Mesodermal cell (in vitro differentiated cells): ENCODE data around the gene DUSP10.

Experiments
- H3K27ac ChIP-seq: 2 replicates; pipeline ENCODE4 v1.7.0; 2013; ENCODE audit warnings: mild to moderate bottlenecking, low read depth, low read length, moderate library complexity; ENCODE audit not compliant: severe bottlenecking
- H3K36me3 ChIP-seq: 2 replicates; pipeline ENCODE4 v1.7.1; 2013; ENCODE audit warnings: mild to moderate bottlenecking, low read length, moderate library complexity; ENCODE audit not compliant: control insufficient read depth, insufficient read depth
- H3K4me1 ChIP-seq: one replicate; pipeline ENCODE4 v1.7.1; 2013; ENCODE audit warnings: mild to moderate bottlenecking, low read length; ENCODE audit not compliant: insufficient read depth, control insufficient read depth, poor library complexity, severe bottlenecking
- H3K4me3 ChIP-seq: 2 replicates; pipeline ENCODE4 v1.7.0; 2013; ENCODE audit warnings: low read length, control low read depth, mild to moderate bottlenecking; ENCODE audit not compliant: insufficient read depth, poor library complexity, severe bottlenecking; ENCODE audit errors: extremely low read depth
- H3K9me3 ChIP-seq: 2 replicates; pipeline ENCODE4 v1.7.1; 2013; ENCODE audit warnings: mild to moderate bottlenecking, low read length, moderate library complexity; ENCODE audit not compliant: control insufficient read depth
- WGBS, 2 experiments: methylation state at CpG; one replicate each; pipeline ENCODE4 v1.1.5; 2013; ENCODE audit warnings: missing lambda C conversion rate in 2 of 2; ENCODE audit not compliant: insufficient coverage in 2 of 2; 5-methylcytosine and 5-hydroxymethylcytosine counted together

Gene DUSP10

GRCh38 chr1:221743416-221744208 is 1.7 kb upstream of the DUSP10 start:
- Histone ChIP-seq H3K36me3 (peaks cover 11% of the 10 kb centered on the region), H3K9me3 (no peaks in the 10 kb centered on the region), H3K4me1 (peaks cover 9% of the 10 kb centered on the region), H3K4me3 (peak overlapping the region; percentile 70), H3K27ac (peak overlapping the region; percentile 94)
- WGBS, 2 experiments = 0 to 27% methylated on average over 7 of the region's 16 CpGs

- Histone ChIP-seq H3K9me3 (no peaks in the 10 kb centered on the region), H3K4me1 (peaks cover 11% of the 10 kb centered on the region), H3K4me3 (peak overlapping the region; percentile 70), H3K27ac (peak overlapping the region; percentile 94), H3K36me3 (peaks cover 19% of the 10 kb centered on the region)
- WGBS, 2 experiments = 0% methylated on average over 49 to 83 of the region's 98 CpGs
These were observed 896 bp upstream of the DUSP10 start for GRCh38 chr1:221742555-221743415.

DNA sequence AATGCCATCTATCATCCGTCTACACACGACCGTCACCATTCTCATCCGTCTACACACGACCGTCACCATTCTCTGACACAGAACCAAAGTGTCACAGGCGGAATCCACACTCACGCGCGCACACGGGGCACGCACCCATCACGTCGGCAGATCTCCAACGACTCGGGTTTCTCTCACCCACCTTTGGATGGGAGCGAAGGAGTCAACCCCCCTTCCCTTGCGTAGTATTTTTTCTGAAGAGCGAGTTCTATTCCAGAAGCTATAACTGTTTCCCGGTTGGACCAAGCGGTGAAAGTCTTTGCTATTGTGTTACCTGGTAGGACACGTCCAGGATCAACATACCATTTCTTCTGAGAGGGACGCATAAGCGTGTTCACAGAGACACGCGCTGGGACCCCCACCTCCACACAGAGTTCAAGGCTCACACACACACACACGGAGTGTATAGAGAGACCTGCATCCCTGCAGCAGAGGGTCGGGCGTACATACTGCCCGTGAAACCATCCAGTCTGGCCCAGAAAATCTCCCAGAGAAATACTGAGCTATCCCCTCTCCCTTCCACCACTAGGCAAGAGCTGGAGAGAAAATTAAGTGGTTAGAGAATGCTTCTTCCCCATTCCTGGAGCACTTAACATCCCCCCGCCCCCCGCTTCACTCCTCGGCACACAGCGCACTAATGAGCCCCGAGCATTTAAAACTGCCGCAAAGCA is 741 bp downstream of the DUSP10 start:
- peaks cover 12% of the 10 kb centered on the region for H3K4me1 ChIP-seq
- WGBS, 2 experiments = 1% methylated on average over 20 to 27 of the region's 36 CpGs
- peak overlapping the region; percentile 80 for H3K27ac ChIP-seq
- peak overlapping the region; percentile 70 for H3K4me3 ChIP-seq
- no peaks in the 10 kb centered on the region for H3K9me3 ChIP-seq
- peaks cover 35% of the 10 kb centered on the region for H3K36me3 ChIP-seq

- WGBS, 2 experiments = 8 to 11% methylated on average over 9 to 11 of the region's 11 CpGs
- Histone ChIP-seq H3K27ac (no peak overlapping the region), H3K4me1 (peaks cover 12% of the 10 kb centered on the region), H3K36me3 (peaks cover 38% of the 10 kb centered on the region), H3K4me3 (peak overlapping the region; percentile 70), H3K9me3 (no peaks in the 10 kb centered on the region)
These were observed 1.4 kb downstream of the DUSP10 start for GRCh38 chr1:221740369-221740992.

DNA sequence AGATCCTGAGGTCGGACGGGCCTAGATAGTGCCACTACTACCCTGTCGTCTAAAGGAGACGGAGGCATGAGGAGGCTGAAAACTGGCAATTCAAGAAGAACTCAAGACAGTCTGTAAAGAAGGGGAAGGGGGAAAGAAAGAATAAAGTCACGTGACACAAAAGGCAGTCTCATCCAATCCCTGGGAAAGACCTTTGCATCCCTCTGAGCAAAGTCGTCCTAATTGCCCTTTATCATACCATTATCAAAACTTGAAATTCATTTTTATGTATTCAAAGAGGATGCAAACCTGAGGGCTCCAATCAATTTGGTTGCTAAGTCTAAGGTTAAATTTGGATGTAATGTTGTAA is 2.2 kb downstream of the DUSP10 start:
- WGBS, 2 experiments = 92 to 94% methylated on average over 4 to 5 of the region's 6 CpGs
- H3K36me3 ChIP-seq = peaks cover 43% of the 10 kb centered on the region
- H3K4me3 ChIP-seq = peak overlapping the region; percentile 70
- H3K27ac ChIP-seq = no peak overlapping the region
- H3K4me1 ChIP-seq = peaks cover 16% of the 10 kb centered on the region
- H3K9me3 ChIP-seq = no peaks in the 10 kb centered on the region

- WGBS, 2 experiments = 93 to 96% methylated on average over 13 to 14 of the region's 14 CpGs
- Histone ChIP-seq H3K36me3 (peaks cover 43% of the 10 kb centered on the region), H3K4me1 (peaks cover 16% of the 10 kb centered on the region), H3K4me3 (peak overlapping the region; percentile 70), H3K27ac (no peak overlapping the region), H3K9me3 (no peaks in the 10 kb centered on the region)
These were observed 2.7 kb downstream of the DUSP10 start for GRCh38 chr1:221739018-221739676.

- Histone ChIP-seq H3K4me3 (no peak overlapping the region), H3K9me3 (no peaks in the 10 kb centered on the region), H3K36me3 (peaks cover 57% of the 10 kb centered on the region), H3K27ac (no peak overlapping the region), H3K4me1 (peaks cover 12% of the 10 kb centered on the region)
- WGBS, 2 experiments = 94% methylated on average over 5 to 8 of the region's 8 CpGs
These were observed 5.2 kb downstream of the DUSP10 start for GRCh38 chr1:221736714-221737113.

DNA sequence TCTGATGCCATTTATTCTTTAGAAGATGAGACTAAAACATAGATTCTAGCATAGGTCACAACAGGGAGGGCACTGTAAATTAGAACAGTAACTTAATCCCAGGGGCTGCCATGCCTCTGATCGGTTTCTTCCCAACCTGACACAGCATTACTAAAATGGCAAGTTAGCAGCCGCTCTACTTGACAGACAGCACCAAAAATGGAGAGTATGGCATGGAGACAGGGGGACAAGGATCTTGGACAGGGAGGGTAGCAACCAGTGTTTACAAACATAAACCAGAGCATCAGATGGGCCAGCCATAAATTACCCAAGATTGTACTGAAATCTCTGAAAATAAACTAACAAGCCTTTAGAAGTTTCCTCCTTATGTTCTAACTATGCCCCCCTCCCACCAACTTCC is 5.9 kb downstream of the DUSP10 start:
- H3K4me3 ChIP-seq = peak overlapping the region; percentile 6
- H3K9me3 ChIP-seq = no peaks in the 10 kb centered on the region
- WGBS, 2 experiments = no CpG with 5 or more reads among the region's 2 CpGs
- no peak overlapping the region for H3K27ac ChIP-seq
- H3K4me1 ChIP-seq = peaks cover 14% of the 10 kb centered on the region
- peaks cover 63% of the 10 kb centered on the region for H3K36me3 ChIP-seq

DNA sequence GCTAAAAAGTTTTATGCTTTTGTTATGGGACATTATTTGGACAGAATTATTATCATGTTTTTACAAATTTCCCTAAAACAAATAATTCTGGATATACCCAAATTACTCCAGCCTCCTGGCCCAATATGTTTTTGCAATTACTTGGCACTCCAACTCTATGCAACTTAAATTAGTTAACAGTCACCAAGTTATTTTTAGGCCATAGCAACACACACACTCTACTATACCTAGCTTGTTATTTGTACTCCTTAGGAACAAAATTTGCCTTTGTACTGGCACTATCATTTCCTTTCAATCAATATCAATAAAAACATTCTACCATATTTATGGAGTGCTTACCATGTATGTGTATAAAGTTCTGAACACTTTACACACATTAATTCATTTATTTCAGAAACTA is 7.7 kb downstream of the DUSP10 start:
- H3K9me3 ChIP-seq = no peaks in the 10 kb centered on the region
- peaks cover 65% of the 10 kb centered on the region for H3K36me3 ChIP-seq
- no peak overlapping the region for H3K27ac ChIP-seq
- H3K4me1 ChIP-seq = peaks cover 17% of the 10 kb centered on the region
- no peak overlapping the region for H3K4me3 ChIP-seq

- Histone ChIP-seq H3K36me3 (peaks cover 55% of the 10 kb centered on the region), H3K4me1 (peaks cover 14% of the 10 kb centered on the region), H3K27ac (no peak overlapping the region), H3K4me3 (no peak overlapping the region), H3K9me3 (no peaks in the 10 kb centered on the region)
These were observed 9.8 kb downstream of the DUSP10 start for GRCh38 chr1:221732052-221732451.
